A549 (cell line): ENCODE results near the gene MYOM1. TPM values are rescaled to one million over a fixed set of nuclear protein-coding genes. Genes with fewer than 3 reads are reported as not detected.

ENCODE experiments used
- ATAC-seq, 2 experiments: fragments of 200-7000 bp in 1 of 2; fragments of >200 bp in 1 of 2; cut with Nextera tagmentation in 1 of 2; cut with Tn5 transposase in 1 of 2; 3 replicates each; pipeline versions ENCODE4 v1.8.0 to v1.9.1; 2018 to 2020; ENCODE audit warnings: mild to moderate bottlenecking in 1 of 2, moderate library complexity in 1 of 2
- CTCF ChIA-PET: fragments of 300-600 bp; sonication (Branson Sonifier 250); formaldehyde crosslinking; extraction: SDS; loops from one replicate; lab custom pipeline; 2021; ENCODE audit warnings: antibody characterized with exemption, inconsistent platforms; lab: Yijun Ruan, JAX
- POLR2A ChIA-PET: fragments of 350-600 bp; formaldehyde crosslinking; extraction: SDS; loops from one replicate; lab custom pipeline; 2021; ENCODE audit warnings: antibody characterized with exemption, inconsistent platforms; lab: Yijun Ruan, JAX
- DNase-seq, 2 experiments: peaks; one replicate each; pipeline versions ENCODE4 v3.0.0 to v3.0.0-alpha.2; 2011 to 2016; ENCODE audit warnings: low read depth in 1 of 2, low spot score in 1 of 2
- FAIRE-seq: peaks from 2 replicates; lab custom pipeline; 2011; peaks lifted over from hg19 to GRCh38; lab: Jason Lieb, UNC
- H3K27ac ChIP-seq, 2 experiments: fragments of >200 bp; sonication (Bioruptor Twin); formaldehyde crosslinking; 3 replicates each; pipeline ENCODE4 v1.5.1; 2016 to 2017
- H3K4me1 ChIP-seq: fragments of >200 bp; sonication (Bioruptor Twin); formaldehyde crosslinking; 3 replicates; pipeline ENCODE4 v1.6.1; 2016
- H3K4me2 ChIP-seq: fragments of >200 bp; sonication (Bioruptor Twin); formaldehyde crosslinking; 3 replicates; pipeline ENCODE4 v1.6.1; 2016
- H3K4me3 ChIP-seq: fragments of >200 bp; sonication (Bioruptor Twin); formaldehyde crosslinking; 3 replicates; pipeline ENCODE4 v1.5.1; 2016
- H3K9me3 ChIP-seq: fragments of >200 bp; sonication (Bioruptor Twin); formaldehyde crosslinking; 3 replicates; pipeline ENCODE4 v1.6.1; 2016
- CBX2 ChIP-seq: fragments of 200-600 bp; sonication (generic); IDR thresholded peaks from 2 replicates; pipeline ENCODE4 v1.6.1; 2016; ENCODE audit warnings: low read depth, mild to moderate bottlenecking, borderline replicate concordance
- CBX8 ChIP-seq: fragments of 200-600 bp; sonication (generic); IDR thresholded peaks from 2 replicates; pipeline ENCODE4 v1.6.1; 2016
- CHD2 ChIP-seq: fragments of 150-350 bp; IDR thresholded peaks from 2 replicates; pipeline ENCODE4 v1.6.1; 2014; ENCODE audit warnings: low read length; ENCODE audit not compliant: partially characterized antibody
- ESRRA ChIP-seq: fragments of 150-350 bp; IDR thresholded peaks from 2 replicates; pipeline ENCODE4 v1.6.1; 2014; ENCODE audit warnings: mild to moderate bottlenecking, low read length, borderline replicate concordance
- FOSB ChIP-seq: fragments of 250-450 bp; sonication (Bioruptor Pico); IDR thresholded peaks from 2 replicates; pipeline ENCODE4 v1.5.0; 2020; ENCODE audit warnings: mild to moderate bottlenecking, moderate library complexity
- GATA3 ChIP-seq: IDR thresholded peaks from 2 replicates; pipeline ENCODE4 v1.6.1; 2012; ENCODE audit warnings: borderline replicate concordance
- HMGXB4 ChIP-seq: fragments of 250-450 bp; sonication (Bioruptor Pico); IDR thresholded peaks from 2 replicates; pipeline ENCODE4 v1.5.0; 2021; ENCODE audit warnings: mild to moderate bottlenecking, moderate library complexity, borderline replicate concordance
- HOXA7 ChIP-seq: fragments of 250-450 bp; sonication (Bioruptor Pico); IDR thresholded peaks from 2 replicates; pipeline ENCODE4 v1.5.0; 2020; ENCODE audit warnings: mild to moderate bottlenecking, moderate library complexity
- JUN ChIP-seq, 2 experiments: fragments of >200 bp; sonication (Bioruptor Twin); formaldehyde crosslinking; IDR thresholded peaks; 2 replicates in 1 of 2; 3 replicates in 1 of 2; pipeline ENCODE4 v1.6.1; 2016 to 2017
- KDM5A ChIP-seq: fragments of 200-600 bp; sonication (generic); IDR thresholded peaks from 2 replicates; pipeline ENCODE4 v1.6.1; 2016; ENCODE audit warnings: antibody characterized with exemption, mild to moderate bottlenecking
- MYC ChIP-seq: IDR thresholded peaks from 2 replicates; pipeline ENCODE4 v1.6.1; 2012; ENCODE audit warnings: mild to moderate bottlenecking, inconsistent platforms, low read length, improper control_type of control experiment, borderline replicate concordance
- NPAS2 ChIP-seq: fragments of 250-450 bp; sonication (Bioruptor Pico); IDR thresholded peaks from 2 replicates; pipeline ENCODE4 v1.8.0; 2022; ENCODE audit warnings: mild to moderate bottlenecking, moderate library complexity, borderline replicate concordance
- PHF8 ChIP-seq: fragments of 200-600 bp; sonication (generic); IDR thresholded peaks from 2 replicates; pipeline ENCODE4 v1.6.1; 2016; ENCODE audit warnings: low read depth, mild to moderate bottlenecking, antibody characterized with exemption, moderate library complexity, borderline replicate concordance
- RAD21 ChIP-seq, 2 experiments: fragments of >200 bp in 1 of 2; sonication (Bioruptor Twin) in 1 of 2; formaldehyde crosslinking in 1 of 2; IDR thresholded peaks in 1 of 2; conservative IDR thresholded peaks in 1 of 2; 2 replicates in 1 of 2; 3 replicates in 1 of 2; pipeline ENCODE4 v1.6.1; 2012 to 2018; ENCODE audit warnings: inconsistent platforms in 1 of 2
- RARB ChIP-seq: fragments of 250-450 bp; sonication (Bioruptor Pico); IDR thresholded peaks from 2 replicates; pipeline ENCODE4 v1.8.0; 2021; ENCODE audit warnings: mild to moderate bottlenecking, moderate library complexity
- REST ChIP-seq: fragments of 200-600 bp; sonication (generic); IDR thresholded peaks from 2 replicates; pipeline ENCODE4 v1.6.1; 2016; ENCODE audit warnings: antibody characterized with exemption, mild to moderate bottlenecking, moderate library complexity
- SREBF2 ChIP-seq: fragments of 450-650 bp; IDR thresholded peaks from 2 replicates; pipeline ENCODE4 v1.6.1; 2014; ENCODE audit warnings: mild to moderate bottlenecking, moderate library complexity
- TP53 ChIP-seq: fragments of 250-450 bp; sonication (Bioruptor Pico); IDR thresholded peaks from 2 replicates; pipeline ENCODE4 v1.5.0; 2021; ENCODE audit warnings: mild to moderate bottlenecking, moderate library complexity
- ZNF302 ChIP-seq: fragments of 250-450 bp; sonication (Bioruptor Pico); IDR thresholded peaks from 2 replicates; pipeline ENCODE4 v1.9.0; 2021; ENCODE audit warnings: inconsistent platforms, mild to moderate bottlenecking, moderate library complexity
- WGBS: methylation state at CpG from one replicate; pipeline ENCODE4 v1.1.6; 2017; ENCODE audit errors: missing lambda C conversion rate; 5-methylcytosine and 5-hydroxymethylcytosine counted together
- polyA plus RNA-seq, 4 experiments: library from polyadenylated mRNA; depleted of rRNA in 3 of 4; stranded (reverse); fragments of >200 nt; fragmentation: RNase III in 1 of 4; extraction: RNeasy Plus Mini Kit Qiagen cat#74134 plus additional on column Dnase treatment in 1 of 4; gene quantifications; 2 replicates in 3 of 4; 3 replicates in 1 of 4; pipeline ENCODE4 v1.2.3, GENCODE V29; 2011 to 2017
- TF ChIP-seq, protein P1 (sequence below): fragments of >200 bp; sonication (Bioruptor Twin); formaldehyde crosslinking; IDR thresholded peaks from 2 replicates; pipeline ENCODE4 v1.6.1; 2016

Gene MYOM1
- polyA plus RNA-seq, 2 of the 4 experiments (the other 2 are of a cell fraction) = 0.18 to 0.30 TPM

DNA sequence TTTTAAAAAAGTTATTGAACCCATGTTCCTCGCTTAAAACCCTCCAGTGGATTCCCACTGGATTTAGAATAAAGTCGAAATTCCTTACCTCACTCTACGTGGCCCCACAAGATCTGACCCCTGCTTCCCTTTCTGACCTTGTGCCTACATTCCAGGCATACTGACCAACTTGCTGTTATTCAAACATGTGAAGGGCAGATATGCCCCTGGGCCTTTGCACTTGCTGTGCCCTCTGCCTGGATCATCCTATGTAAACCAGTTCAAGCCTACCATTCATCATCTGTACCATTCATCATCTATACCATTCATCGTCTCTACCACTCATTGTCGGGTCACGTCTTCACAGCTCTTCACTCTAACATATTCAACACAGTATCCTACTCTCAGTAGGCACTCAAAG is 165.6 kb downstream of the MYOM1 start:
- 97% methylated on average over 6 of the region's 6 CpGs for WGBS
- H3K9me3 ChIP-seq = no peaks in the 10 kb centered on the region
- no peak for ATAC-seq
- DNase-seq = no peak
- H3K27ac ChIP-seq = peak overlapping the region in 1 of 2 experiments; percentile 39; a peak in 1 of 6 replicates
- ChIA-PET POLR2A (no interaction called here), CTCF (interaction anchor here (0.7 to 1.8 kb wide), 2 partner anchors 40 to 185 kb away, joined by 3 to 4 read pairs; no protein-coding TSS in a partner anchor)
- peaks cover 56% of the 10 kb centered on the region for H3K4me1 ChIP-seq
- FAIRE-seq = no peak
- no peak for TF ChIP-seq CBX2
- TF ChIP-seq FOSB (CRISPR knock-in tag) = no peak
- TF ChIP-seq ESRRA = no peak
- H3K4me3 ChIP-seq = no peak overlapping the region
- H3K4me2 ChIP-seq = no peak overlapping the region

- Histone ChIP-seq H3K4me2 (no peak overlapping the region), H3K4me3 (no peak overlapping the region), H3K9me3 (no peaks in the 10 kb centered on the region), H3K4me1 (peaks cover 46% of the 10 kb centered on the region), H3K27ac (peak overlapping the region; percentile 79 to 82)
- POLR2A ChIA-PET = no interaction called here
- DNase-seq (no peak), ATAC-seq (no peak), FAIRE-seq (no peak)
- WGBS = 97% methylated on average over 4 of the region's 4 CpGs
- no peak for TF ChIP-seq CBX8
- no peak for TF ChIP-seq HOXA7 (CRISPR knock-in tag)
- TF ChIP-seq TP53 = no peak
- TF ChIP-seq ZNF302 (CRISPR knock-in tag) = no peak
- no peak for TF ChIP-seq JUN (IDR thresholded peaks at IDR 0.05)
- TF ChIP-seq SREBF2 = no peak
- TF ChIP-seq HMGXB4 (CRISPR knock-in tag) = no peak
- TF ChIP-seq NPAS2 (CRISPR knock-in tag) = no peak
- TF ChIP-seq GATA3 = no peak
- TF ChIP-seq CHD2 = no peak
- TF ChIP-seq KDM5A = no peak
- TF ChIP-seq MYC = no peak
- TF ChIP-seq RARB (CRISPR knock-in tag) = no peak
- CTCF ChIA-PET = interaction anchor here (0.7 to 1.8 kb wide), 3 partner anchors 10 to 644 kb away, joined by 3 to 4 read pairs (median 4); no protein-coding TSS in a partner anchor
Observed at GRCh38 chr18:3053081-3053480, 166.7 kb downstream of the MYOM1 start.

DNA sequence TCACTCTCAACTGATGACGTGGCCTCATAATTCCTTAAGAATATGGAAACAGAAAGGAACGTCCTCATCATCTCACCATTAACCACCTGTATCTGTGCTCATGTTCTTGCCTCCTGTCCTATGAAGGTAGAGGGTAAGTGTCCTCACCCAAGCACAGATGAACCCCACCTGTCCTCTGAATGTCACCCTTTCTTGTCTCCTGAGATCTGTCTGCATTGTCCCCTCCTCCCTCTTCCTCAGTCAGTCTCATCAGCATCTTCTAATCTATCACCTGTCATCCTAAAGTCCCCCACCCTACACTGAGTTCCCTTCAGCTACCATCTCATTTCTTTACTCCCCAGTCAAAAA is 167.4 kb downstream of the MYOM1 start:
- H3K4me2 ChIP-seq = peak overlapping the region; percentile 59
- TF ChIP-seq PHF8 = no peak
- TF ChIP-seq RAD21 (conservative IDR thresholded peaks at IDR 0.05 in 1 of 2, IDR thresholded peaks at IDR 0.05 in 1 of 2) = no peak
- no peak for TF ChIP-seq ESRRA
- TF ChIP-seq, protein P1, sequence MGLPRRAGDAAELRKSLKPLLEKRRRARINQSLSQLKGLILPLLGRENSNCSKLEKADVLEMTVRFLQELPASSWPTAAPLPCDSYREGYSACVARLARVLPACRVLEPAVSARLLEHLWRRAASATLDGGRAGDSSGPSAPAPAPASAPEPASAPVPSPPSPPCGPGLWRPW = no peak
- no peak for TF ChIP-seq REST
- no peak for TF ChIP-seq MYC
- TF ChIP-seq, all 56 proteins: peak for 0
- DNase-seq (no peak), FAIRE-seq (no peak), ATAC-seq (peak; percentile 39 to 54; a peak in 5 of 6 replicates)
- WGBS = 27% methylated on average over 2 of the region's 2 CpGs
- Histone ChIP-seq H3K9me3 (no peaks in the 10 kb centered on the region), H3K4me1 (peaks cover 42% of the 10 kb centered on the region), H3K4me3 (no peak overlapping the region), H3K27ac (peak overlapping the region; percentile 79 to 82)
- ChIA-PET CTCF (interaction anchor here (0.8 to 1.3 kb wide), 2 partner anchors 10 kb away, joined by 3 read pairs; no protein-coding TSS in a partner anchor), POLR2A (no interaction called here)
